SK-N-MC (cell line): ENCODE results near the gene TMPRSS9.

Experiments used
- EZH2 ChIP-seq: fragments of 200-600 bp; sonication (generic); IDR thresholded peaks from one replicate; pipeline ENCODE4 v1.6.1; 2017; ENCODE audit warnings: antibody characterized with exemption
- POLR2AphosphoS5 ChIP-seq: IDR thresholded peaks from 2 replicates; pipeline ENCODE4 v1.6.1; 2012; ENCODE audit warnings: mild to moderate bottlenecking, low read depth, low read length, borderline replicate concordance

- no peak for TF ChIP-seq EZH2
- no peak for TF ChIP-seq POLR2AphosphoS5
Measured at GRCh38 chr19:2474232-2475017, 114.4 kb downstream of the TMPRSS9 start.
